Activated T-cell treated with anti-CD3 and anti-CD28 coated beads, Interleukin-2, amount 50 U/mL, for 4 hours (primary cell): ENCODE results near the gene OBSL1. TPM values are rescaled to one million over a fixed set of nuclear protein-coding genes. Genes with fewer than 3 reads are reported as not detected.

Experiments
- ATAC-seq, 2 donors: fragments of 200-7000 bp; cut with Tn5 transposase; one replicate each; pipeline ENCODE4 v1.10.0; 2021
- DNase-seq: peaks from one replicate; pipeline ENCODE4 v3.0.0-alpha.2; 2020
- H3K27me3 Mint-ChIP-seq: one replicate; pipeline ENCODE4 v1.8.0; 2021; ENCODE audit warnings: low read depth, mixed read lengths
- H3K36me3 Mint-ChIP-seq: one replicate; pipeline ENCODE4 v1.8.0; 2022; ENCODE audit warnings: mixed read lengths; ENCODE audit not compliant: insufficient read depth
- H3K4me1 Mint-ChIP-seq: one replicate; pipeline ENCODE4 v1.8.0; 2021; ENCODE audit warnings: low read depth, mixed read lengths
- H3K4me3 Mint-ChIP-seq: one replicate; pipeline ENCODE4 v1.8.0; 2021; ENCODE audit warnings: mild to moderate bottlenecking, moderate library complexity, mixed read lengths
- H3K9me3 Mint-ChIP-seq: one replicate; pipeline ENCODE4 v1.8.0; 2021; ENCODE audit warnings: mixed read lengths
- total RNA-seq, 3 donors: library from RNA; stranded (reverse); gene quantifications; one replicate each; pipeline ENCODE4 v1.2.1, GENCODE V29; 2021

Gene OBSL1
- total RNA-seq, 3 donors from 2014 or later, result 0.37 to 1.1 (median 0.60) TPM

- no peak overlapping the region for H3K4me3 Mint-ChIP-seq
- H3K4me1 Mint-ChIP-seq, result peaks cover 8% of the 10 kb centered on the region
- no peak for DNase-seq
- peaks cover 43% of the 10 kb centered on the region for H3K27me3 Mint-ChIP-seq
- H3K36me3 Mint-ChIP-seq, result no peaks in the 10 kb centered on the region
- H3K9me3 Mint-ChIP-seq, result no peaks in the 10 kb centered on the region
- ATAC-seq, result no peak
Observed at GRCh38 chr2:219554350-219554749, 17.0 kb downstream of the OBSL1 start.

GRCh38 chr2:219553463-219553963 is 17.8 kb downstream of the OBSL1 start:
- H3K9me3 Mint-ChIP-seq, result no peaks in the 10 kb centered on the region
- H3K27me3 Mint-ChIP-seq, result peaks cover 43% of the 10 kb centered on the region
- DNase-seq (no peak), ATAC-seq (no peak)
- peaks cover 8% of the 10 kb centered on the region for H3K4me1 Mint-ChIP-seq
- no peaks in the 10 kb centered on the region for H3K36me3 Mint-ChIP-seq
- H3K4me3 Mint-ChIP-seq, result peak overlapping the region; percentile 61

GRCh38 chr2:219553168-219553417 is 18.2 kb downstream of the OBSL1 start:
- H3K27me3 Mint-ChIP-seq, result peaks cover 46% of the 10 kb centered on the region
- no peak for DNase-seq
- no peaks in the 10 kb centered on the region for H3K36me3 Mint-ChIP-seq
- H3K9me3 Mint-ChIP-seq, result no peaks in the 10 kb centered on the region
- no peak for ATAC-seq
- H3K4me3 Mint-ChIP-seq, result peak overlapping the region; percentile 61
- peaks cover 8% of the 10 kb centered on the region for H3K4me1 Mint-ChIP-seq

- no peaks in the 10 kb centered on the region for H3K36me3 Mint-ChIP-seq
- ATAC-seq, result peak; percentile 91 to 93
- peaks cover 8% of the 10 kb centered on the region for H3K4me1 Mint-ChIP-seq
- H3K9me3 Mint-ChIP-seq, result no peaks in the 10 kb centered on the region
- H3K4me3 Mint-ChIP-seq, result peak overlapping the region; percentile 73
- peak; percentile 72 for DNase-seq
- H3K27me3 Mint-ChIP-seq, result peaks cover 46% of the 10 kb centered on the region
Observed at GRCh38 chr2:219552382-219553167, 18.8 kb downstream of the OBSL1 start.

GRCh38 chr2:219551441-219552381 is 19.6 kb downstream of the OBSL1 start:
- Mint-ChIP-seq H3K4me3 (peak overlapping the region; percentile 73), H3K36me3 (no peaks in the 10 kb centered on the region), H3K9me3 (no peaks in the 10 kb centered on the region), H3K4me1 (peaks cover 8% of the 10 kb centered on the region), H3K27me3 (peaks cover 45% of the 10 kb centered on the region)
- ATAC-seq, result peak; percentile 23 to 33
- DNase-seq, result no peak

GRCh38 chr2:219549619-219550018 is 21.7 kb downstream of the OBSL1 start:
- no peak overlapping the region for H3K4me3 Mint-ChIP-seq
- no peak for DNase-seq
- no peaks in the 10 kb centered on the region for H3K36me3 Mint-ChIP-seq
- H3K27me3 Mint-ChIP-seq, result peaks cover 34% of the 10 kb centered on the region
- H3K9me3 Mint-ChIP-seq, result no peaks in the 10 kb centered on the region
- ATAC-seq, result no peak
- peaks cover 11% of the 10 kb centered on the region for H3K4me1 Mint-ChIP-seq

- Mint-ChIP-seq H3K9me3 (no peaks in the 10 kb centered on the region), H3K4me1 (peaks cover 16% of the 10 kb centered on the region), H3K4me3 (no peak overlapping the region), H3K27me3 (peaks cover 28% of the 10 kb centered on the region), H3K36me3 (no peaks in the 10 kb centered on the region)
- no peak for ATAC-seq
- no peak for DNase-seq
Observed at GRCh38 chr2:219548990-219549389, 22.3 kb downstream of the OBSL1 start.

GRCh38 chr2:219547621-219548020 is 23.7 kb downstream of the OBSL1 start:
- ATAC-seq, result no peak
- Mint-ChIP-seq H3K4me3 (no peak overlapping the region), H3K27me3 (peaks cover 17% of the 10 kb centered on the region), H3K36me3 (no peaks in the 10 kb centered on the region), H3K9me3 (no peaks in the 10 kb centered on the region), H3K4me1 (peaks cover 16% of the 10 kb centered on the region)
- DNase-seq, result no peak

- ATAC-seq, result no peak
- DNase-seq, result no peak
- Mint-ChIP-seq H3K36me3 (peaks cover 5% of the 10 kb centered on the region), H3K9me3 (no peaks in the 10 kb centered on the region), H3K27me3 (peaks cover 10% of the 10 kb centered on the region), H3K4me3 (no peak overlapping the region), H3K4me1 (peaks cover 25% of the 10 kb centered on the region)
Observed at GRCh38 chr2:219545943-219546352, 25.4 kb downstream of the OBSL1 start.

- Mint-ChIP-seq H3K9me3 (no peaks in the 10 kb centered on the region), H3K36me3 (peaks cover 8% of the 10 kb centered on the region), H3K4me3 (peak overlapping the region; percentile 81), H3K4me1 (peaks cover 25% of the 10 kb centered on the region), H3K27me3 (peaks cover 5% of the 10 kb centered on the region)
- ATAC-seq (no peak), DNase-seq (no peak)
Observed at GRCh38 chr2:219545295-219545942, 25.9 kb downstream of the OBSL1 start.

GRCh38 chr2:219544567-219544966 is 26.8 kb downstream of the OBSL1 start:
- DNase-seq, result no peak
- peaks cover 4% of the 10 kb centered on the region for H3K27me3 Mint-ChIP-seq
- no peaks in the 10 kb centered on the region for H3K9me3 Mint-ChIP-seq
- no peak for ATAC-seq
- H3K4me1 Mint-ChIP-seq, result peaks cover 25% of the 10 kb centered on the region
- peaks cover 11% of the 10 kb centered on the region for H3K36me3 Mint-ChIP-seq
- H3K4me3 Mint-ChIP-seq, result peak overlapping the region; percentile 81

- Mint-ChIP-seq H3K27me3 (peaks cover 4% of the 10 kb centered on the region), H3K9me3 (no peaks in the 10 kb centered on the region), H3K4me1 (peaks cover 25% of the 10 kb centered on the region), H3K4me3 (peak within 1 kb of the TSS; percentile 89), H3K36me3 (peaks cover 15% of the 10 kb centered on the region)
- ATAC-seq, result peak; percentile 79
- peak; percentile 88 for DNase-seq
Observed at GRCh38 chr2:219543596-219544358, 27.6 kb downstream of the OBSL1 start, which contains the start of the genes CHPF and TMEM198. TSS of gene CHPF (minus strand) at chr2:219543809. CDS start at chr2:219543538, 271 bp downstream. TSS of gene TMEM198 (plus strand) at chr2:219544028. CDS start at chr2:219544728, 700 bp downstream.

GRCh38 chr2:219542931-219543595 is 28.3 kb downstream of the OBSL1 start:
- H3K4me3 Mint-ChIP-seq, result peak overlapping the region; percentile 89
- ATAC-seq, result peak; percentile 59 to 61
- H3K9me3 Mint-ChIP-seq, result no peaks in the 10 kb centered on the region
- no peaks in the 10 kb centered on the region for H3K27me3 Mint-ChIP-seq
- H3K36me3 Mint-ChIP-seq, result peaks cover 15% of the 10 kb centered on the region
- H3K4me1 Mint-ChIP-seq, result peaks cover 25% of the 10 kb centered on the region
- no peak for DNase-seq
